ENCODE measurements around the gene HDAC4.

- TF ChIP-seq CTCF (IDR thresholded peaks at IDR 0.05; ENCODE audit: insufficient read depth, low read length) (no peak), REST (IDR thresholded peaks at IDR 0.05; ENCODE audit: insufficient replicate concordance, low read depth) (no peak), POLR2AphosphoS5 (IDR thresholded peaks at IDR 0.05; ENCODE audit: low read depth) (no peak), GABPA (IDR thresholded peaks at IDR 0.05; ENCODE audit: low read depth) (no peak), SPI1 (IDR thresholded peaks at IDR 0.05; ENCODE audit: borderline replicate concordance, low read depth) (no peak)
These were observed 29.7 kb downstream of the HDAC4 start for GRCh38 chr2:239370876-239371725.

Measured in HL-60 (cell line).